H9 (cell line): Measurements from ENCODE around the gene UBE4B. TPM values are rescaled to one million over a fixed set of nuclear protein-coding genes. Genes with fewer than 3 reads are reported as not detected.

Experiments used
- DNase-seq: peaks from one replicate; pipeline ENCODE4 v3.0.0-alpha.2; 2017
- H2AFZ ChIP-seq: one replicate; pipeline ENCODE4 v1.6.1; 2013; ENCODE audit warnings: mild to moderate bottlenecking, low read length, control low read depth, moderate library complexity
- H2AK5ac ChIP-seq: 2 replicates; pipeline ENCODE4 v1.6.1; 2013; ENCODE audit warnings: low read length, control low read depth, mixed read lengths; ENCODE audit not compliant: insufficient read length
- H2BK120ac ChIP-seq: one replicate; pipeline ENCODE4 v1.6.1; 2013; ENCODE audit warnings: low read depth, mild to moderate bottlenecking, low read length, control low read depth, inconsistent platforms; ENCODE audit not compliant: poor library complexity, severe bottlenecking
- H2BK12ac ChIP-seq: 2 replicates; pipeline ENCODE4 v1.6.1; 2013; ENCODE audit warnings: low read length, control low read depth, mixed read lengths, low read depth; ENCODE audit not compliant: insufficient read length
- H2BK15ac ChIP-seq: 2 replicates; pipeline ENCODE4 v1.6.1; 2013; ENCODE audit warnings: low read depth, low read length, control low read depth
- H2BK20ac ChIP-seq: one replicate; pipeline ENCODE4 v1.6.1; 2013; ENCODE audit warnings: low read depth, mild to moderate bottlenecking, low read length, control low read depth, inconsistent platforms; ENCODE audit not compliant: poor library complexity, severe bottlenecking
- H2BK5ac ChIP-seq: 2 replicates; pipeline ENCODE4 v1.6.1; 2013; ENCODE audit warnings: low read length, control low read depth, mixed read lengths; ENCODE audit not compliant: insufficient read length
- H3K14ac ChIP-seq: 2 replicates; pipeline ENCODE4 v1.6.1; 2013; ENCODE audit warnings: low read length, control low read depth; ENCODE audit not compliant: insufficient read depth
- H3K18ac ChIP-seq: 2 replicates; pipeline ENCODE4 v1.6.1; 2013; ENCODE audit warnings: low read depth, mild to moderate bottlenecking, mixed read lengths, low read length, control low read depth; ENCODE audit not compliant: insufficient read length
- H3K23ac ChIP-seq: 2 replicates; pipeline ENCODE4 v1.6.1; 2013; ENCODE audit warnings: low read length, control low read depth, mixed read lengths, low read depth; ENCODE audit not compliant: insufficient read length
- H3K23me2 ChIP-seq: 2 replicates; pipeline ENCODE4 v1.6.1; 2013; ENCODE audit warnings: low read depth, mild to moderate bottlenecking, mixed read lengths, low read length, control low read depth; ENCODE audit not compliant: insufficient read length, poor library complexity, severe bottlenecking
- H3K27ac ChIP-seq: 2 replicates; pipeline ENCODE4 v1.5.1; 2013; ENCODE audit warnings: low read length, control low read depth, mixed read lengths, low read depth; ENCODE audit not compliant: insufficient read length
- H3K27me3 ChIP-seq: 2 replicates; pipeline ENCODE4 v1.6.1; 2013; ENCODE audit warnings: low read length, control low read depth, inconsistent platforms; ENCODE audit not compliant: insufficient read depth
- H3K4ac ChIP-seq: 2 replicates; pipeline ENCODE4 v1.6.1; 2013; ENCODE audit warnings: low read depth, mild to moderate bottlenecking, control low read depth, inconsistent platforms, low read length, moderate library complexity
- H3K4me1 ChIP-seq: 2 replicates; pipeline ENCODE4 v1.6.1; 2013; ENCODE audit warnings: low read length, control low read depth, inconsistent platforms; ENCODE audit not compliant: insufficient read depth
- H3K4me2 ChIP-seq: 2 replicates; pipeline ENCODE4 v1.6.1; 2013; ENCODE audit warnings: low read length, control low read depth, mixed read lengths; ENCODE audit not compliant: insufficient read length, insufficient read depth
- H3K56ac ChIP-seq: 2 replicates; pipeline ENCODE4 v1.6.1; 2013; ENCODE audit warnings: low read depth, mild to moderate bottlenecking, mixed read lengths, low read length, control low read depth; ENCODE audit not compliant: insufficient read length
- H3K79me1 ChIP-seq: 2 replicates; pipeline ENCODE4 v1.6.1; 2013; ENCODE audit warnings: low read depth, mild to moderate bottlenecking, moderate library complexity, low read length, control low read depth, inconsistent platforms; ENCODE audit not compliant: insufficient read depth, poor library complexity, severe bottlenecking
- H3K79me2 ChIP-seq: 2 replicates; pipeline ENCODE4 v1.6.1; 2013; ENCODE audit warnings: low read length, control low read depth, inconsistent platforms; ENCODE audit not compliant: insufficient read depth
- H3K9ac ChIP-seq: 2 replicates; pipeline ENCODE4 v1.6.1; 2013; ENCODE audit warnings: low read length, control low read depth, mixed read lengths; ENCODE audit not compliant: insufficient read length; ENCODE audit errors: extremely low read depth
- H3K9me3 ChIP-seq: one replicate; pipeline ENCODE4 v1.6.1; 2013; ENCODE audit warnings: low read depth, low read length, inconsistent platforms; ENCODE audit not compliant: control insufficient read depth
- H3T11ph ChIP-seq: one replicate; pipeline ENCODE4 v1.6.1; 2013; ENCODE audit warnings: mild to moderate bottlenecking, low read length, control low read depth, inconsistent platforms
- H4K20me1 ChIP-seq: one replicate; pipeline ENCODE4 v1.6.1; 2013; ENCODE audit not compliant: control insufficient read depth, insufficient read length, insufficient read depth
- H4K5ac ChIP-seq: 2 replicates; pipeline ENCODE4 v1.6.1; 2013; ENCODE audit warnings: low read depth, mild to moderate bottlenecking, mixed read lengths, low read length, control low read depth; ENCODE audit not compliant: insufficient read length
- H4K8ac ChIP-seq: replicated peaks from 2 replicates; pipeline ENCODE4 v1.6.1; 2013; ENCODE audit warnings: low read length, control low read depth, mixed read lengths, low read depth; ENCODE audit not compliant: insufficient read length
- H4K91ac ChIP-seq: 2 replicates; pipeline ENCODE4 v1.6.1; 2013; ENCODE audit warnings: low read depth, mild to moderate bottlenecking, moderate library complexity, mixed read lengths, low read length, control low read depth; ENCODE audit not compliant: insufficient read length
- H3K27ac Mint-ChIP-seq, 3 experiments: 2 replicates in 2 of 3; 3 replicates in 1 of 3; pipeline ENCODE4 v1.8.0; 2020 to 2021; ENCODE audit warnings: mixed read lengths in 3 of 3, mild to moderate bottlenecking in 1 of 3, moderate library complexity in 1 of 3
- H3K27me3 Mint-ChIP-seq: 2 replicates; pipeline ENCODE4 v1.8.0; 2021; ENCODE audit warnings: low read depth, mild to moderate bottlenecking, moderate library complexity, mixed read lengths
- H3K36me3 Mint-ChIP-seq, 3 experiments: 2 replicates in 2 of 3; 3 replicates in 1 of 3; pipeline ENCODE4 v1.8.0; 2020 to 2021; ENCODE audit warnings: low read depth in 3 of 3, mixed read lengths in 3 of 3; ENCODE audit not compliant: insufficient read depth in 1 of 3
- H3K4me1 Mint-ChIP-seq, 2 experiments: 2 replicates each; pipeline ENCODE4 v1.8.0; 2020; ENCODE audit warnings: mixed read lengths in 2 of 2
- H3K4me3 Mint-ChIP-seq, 2 experiments: 2 replicates in 1 of 2; 3 replicates in 1 of 2; pipeline ENCODE4 v1.8.0; 2020 to 2021; ENCODE audit warnings: mild to moderate bottlenecking in 2 of 2, mixed read lengths in 2 of 2, moderate library complexity in 1 of 2
- H3K9me3 Mint-ChIP-seq, 2 experiments: 2 replicates in 1 of 2; 3 replicates in 1 of 2; pipeline ENCODE4 v1.8.0; 2020; ENCODE audit warnings: mild to moderate bottlenecking in 2 of 2, mixed read lengths in 2 of 2, moderate library complexity in 1 of 2
- WGBS: extraction: QIAGEN DNeasy Blood & Tissue Kit; methylation state at CpG from one replicate; pipeline ENCODE4 v1.1.7; 2013; ENCODE audit warnings: missing lambda C conversion rate, low lambda C conversion rate, mixed read lengths; ENCODE audit not compliant: insufficient read length; ENCODE audit errors: extremely low coverage; 5-methylcytosine and 5-hydroxymethylcytosine counted together
- total RNA-seq: library from RNA; stranded (reverse); gene quantifications from 2 replicates; pipeline ENCODE4 v1.2.1, GENCODE V29; 2021
- TF ChIP-seq, protein P1 (sequence below): fragments of 200-600 bp; sonication (generic); conservative IDR thresholded peaks from 3 replicates; pipeline ENCODE4 v1.8.0; 2021; ENCODE audit warnings: antibody characterized with exemption, mild to moderate bottlenecking

The UBE4B gene
- total RNA-seq, 1 experiment from 2014 or later, result 67.6 TPM

DNA sequence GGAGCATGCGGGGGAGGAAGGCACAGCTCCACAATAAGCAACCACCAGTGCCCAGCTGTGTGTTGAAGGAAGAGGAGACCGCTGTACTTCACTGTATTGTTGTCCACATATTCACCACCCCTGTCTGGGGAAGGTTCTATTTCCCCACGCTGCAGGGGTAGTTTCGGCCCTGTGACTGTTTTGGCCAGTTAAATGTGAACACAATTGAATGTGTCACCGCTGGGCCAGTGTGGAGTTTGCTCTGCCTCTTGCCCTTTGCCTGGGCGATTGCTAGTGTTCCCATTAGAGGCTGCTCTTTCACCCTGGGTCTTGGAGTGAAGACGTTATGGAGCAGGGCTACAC lies 32.6 kb downstream of the UBE4B start:
- WGBS, result no CpG with 5 or more reads among the region's 7 CpGs
- H3K27ac Mint-ChIP-seq, result peak overlapping the region; percentile 6 to 64 (median 26); a peak in 5 of 7 replicates
- no peak overlapping the region for H3K4me2 ChIP-seq

More for the DNA sequence above, 32.6 kb downstream of the UBE4B start:
- Mint-ChIP-seq H3K27me3 (no peaks in the 10 kb centered on the region; the same call in 1 of the 2 replicates), H3K36me3 (0 out of 7 replicates have a peak, but pooled peaks cover 0 to 2% (median 0%) of the 10 kb centered on the region in 3 experiments), H3K4me1 (peaks cover 18 to 24% of the 10 kb centered on the region in 2 experiments), H3K9me3 (no peaks in the 10 kb centered on the region), H3K4me3 (no peak overlapping the region)
- H2BK12ac ChIP-seq, result no peak overlapping the region
- no peak overlapping the region for H3K18ac ChIP-seq
- H4K91ac ChIP-seq, result no peak overlapping the region
- peaks cover 1% of the 10 kb centered on the region; the same call in 1 of the 2 replicates for H3K79me2 ChIP-seq
- H3K9me3 ChIP-seq, result no peaks in the 10 kb centered on the region
- no peak overlapping the region for H3K9ac ChIP-seq
- H2BK15ac ChIP-seq, result no peak overlapping the region
- H3K56ac ChIP-seq, result no peak overlapping the region
- no peak overlapping the region for H2AFZ ChIP-seq
- no peak overlapping the region for H3T11ph ChIP-seq
- H4K20me1 ChIP-seq, result no peaks in the 10 kb centered on the region
- no peak overlapping the region for H4K5ac ChIP-seq
- H2BK5ac ChIP-seq, result no peak overlapping the region
- no peaks in the 10 kb centered on the region; the same call in 1 of the 2 replicates for H3K4me1 ChIP-seq
- no peak overlapping the region for H3K4ac ChIP-seq
- no peaks in the 10 kb centered on the region for H3K27me3 ChIP-seq
- peak overlapping the region; percentile 24; the same call in 1 of the 2 replicates for H3K14ac ChIP-seq
- no peak overlapping the region for H4K8ac ChIP-seq
- no peaks in the 10 kb centered on the region for H3K79me1 ChIP-seq
- H3K23ac ChIP-seq, result no peak overlapping the region
- no peak for DNase-seq
- no peak overlapping the region for H2AK5ac ChIP-seq
- H3K23me2 ChIP-seq, result no peaks in the 10 kb centered on the region
- H2BK20ac ChIP-seq, result no peak overlapping the region
- TF ChIP-seq, protein P1, sequence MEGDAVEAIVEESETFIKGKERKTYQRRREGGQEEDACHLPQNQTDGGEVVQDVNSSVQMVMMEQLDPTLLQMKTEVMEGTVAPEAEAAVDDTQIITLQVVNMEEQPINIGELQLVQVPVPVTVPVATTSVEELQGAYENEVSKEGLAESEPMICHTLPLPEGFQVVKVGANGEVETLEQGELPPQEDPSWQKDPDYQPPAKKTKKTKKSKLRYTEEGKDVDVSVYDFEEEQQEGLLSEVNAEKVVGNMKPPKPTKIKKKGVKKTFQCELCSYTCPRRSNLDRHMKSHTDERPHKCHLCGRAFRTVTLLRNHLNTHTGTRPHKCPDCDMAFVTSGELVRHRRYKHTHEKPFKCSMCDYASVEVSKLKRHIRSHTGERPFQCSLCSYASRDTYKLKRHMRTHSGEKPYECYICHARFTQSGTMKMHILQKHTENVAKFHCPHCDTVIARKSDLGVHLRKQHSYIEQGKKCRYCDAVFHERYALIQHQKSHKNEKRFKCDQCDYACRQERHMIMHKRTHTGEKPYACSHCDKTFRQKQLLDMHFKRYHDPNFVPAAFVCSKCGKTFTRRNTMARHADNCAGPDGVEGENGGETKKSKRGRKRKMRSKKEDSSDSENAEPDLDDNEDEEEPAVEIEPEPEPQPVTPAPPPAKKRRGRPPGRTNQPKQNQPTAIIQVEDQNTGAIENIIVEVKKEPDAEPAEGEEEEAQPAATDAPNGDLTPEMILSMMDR, result no peak
- no peak overlapping the region for H3K27ac ChIP-seq
- no peak overlapping the region for H2BK120ac ChIP-seq
